HG03378 (cell line): ENCODE data around the gene VSIG10L2.

Source experiments
- ATAC-seq: cut with Tn5 transposase; IDR thresholded peaks from one replicate; pipeline ENCODE4 v1.9.1; 2021; ENCODE audit warnings: mild to moderate bottlenecking, moderate library complexity; ENCODE audit not compliant: unreplicated experiment

VSIG10L2 gene

GRCh38 chr11:125999234-125999880, 53.5 kb downstream of the VSIG10L2 start:
- no peak for ATAC-seq

GRCh38 chr11:126002181-126002580, 56.3 kb downstream of the VSIG10L2 start:
- ATAC-seq = no peak
